ENCODE results near the gene MCC.

DNA sequence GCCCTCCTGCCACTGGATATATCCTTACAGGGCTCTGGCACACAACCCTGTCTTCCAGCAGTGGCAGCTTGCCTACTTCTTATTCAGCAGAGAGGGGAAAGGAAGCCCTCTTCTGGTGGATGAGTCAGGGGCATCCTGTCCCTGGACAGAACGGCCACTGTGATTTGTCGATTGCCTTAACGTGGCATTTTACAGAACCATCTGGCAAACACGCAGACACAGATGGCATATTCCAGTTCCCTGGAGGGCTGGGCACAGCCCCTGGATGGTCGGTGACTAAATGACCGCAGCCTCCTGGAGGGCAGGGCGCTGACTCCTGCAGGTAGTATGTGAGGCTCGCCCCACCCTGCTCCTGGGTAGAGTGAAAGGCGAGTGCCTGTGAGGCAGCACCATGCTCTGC lies 449.5 kb downstream of the MCC start:
- TF ChIP-seq, protein P1, sequence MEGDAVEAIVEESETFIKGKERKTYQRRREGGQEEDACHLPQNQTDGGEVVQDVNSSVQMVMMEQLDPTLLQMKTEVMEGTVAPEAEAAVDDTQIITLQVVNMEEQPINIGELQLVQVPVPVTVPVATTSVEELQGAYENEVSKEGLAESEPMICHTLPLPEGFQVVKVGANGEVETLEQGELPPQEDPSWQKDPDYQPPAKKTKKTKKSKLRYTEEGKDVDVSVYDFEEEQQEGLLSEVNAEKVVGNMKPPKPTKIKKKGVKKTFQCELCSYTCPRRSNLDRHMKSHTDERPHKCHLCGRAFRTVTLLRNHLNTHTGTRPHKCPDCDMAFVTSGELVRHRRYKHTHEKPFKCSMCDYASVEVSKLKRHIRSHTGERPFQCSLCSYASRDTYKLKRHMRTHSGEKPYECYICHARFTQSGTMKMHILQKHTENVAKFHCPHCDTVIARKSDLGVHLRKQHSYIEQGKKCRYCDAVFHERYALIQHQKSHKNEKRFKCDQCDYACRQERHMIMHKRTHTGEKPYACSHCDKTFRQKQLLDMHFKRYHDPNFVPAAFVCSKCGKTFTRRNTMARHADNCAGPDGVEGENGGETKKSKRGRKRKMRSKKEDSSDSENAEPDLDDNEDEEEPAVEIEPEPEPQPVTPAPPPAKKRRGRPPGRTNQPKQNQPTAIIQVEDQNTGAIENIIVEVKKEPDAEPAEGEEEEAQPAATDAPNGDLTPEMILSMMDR (IDR thresholded peaks at IDR 0.05) = no peak
- TF ChIP-seq POLR2A (IDR thresholded peaks at IDR 0.05; ENCODE audit: low read depth) = no peak
